ENCODE measurements around the gene RPSA. TPM values are rescaled to one million over a fixed set of nuclear protein-coding genes. Genes with fewer than 3 reads are reported as not detected.

The RPSA gene
- total and polyA plus RNA-seq, 9 of the 15 experiments (the other 6 are each of a cell fraction or from before 2014, with no cell fraction given) = 2,290 to 4,272 (median 2,730) TPM

GRCh38 chr3:39384665-39385000 lies 21.9 kb upstream of the RPSA start (continued):
- TF ChIP-seq E2F8 (IDR thresholded peaks at IDR 0.05; ENCODE audit: low read depth, partially characterized antibody) (no peak), RBM15 (IDR thresholded peaks at IDR 0.05; ENCODE audit: insufficient read depth, low read length) (no peak), ZBTB8A (IDR thresholded peaks at IDR 0.05; ENCODE audit: partially characterized antibody) (no peak), ZBTB11 (CRISPR knock-in tag; IDR thresholded peaks at IDR 0.05) (no peak), ARNT (IDR thresholded peaks at IDR 0.05) (0 out of 4 replicates have a peak, but pooled peaks of 1 of the 2 experiments have one; percentile 47), NFIX (CRISPR knock-in tag; IDR thresholded peaks at IDR 0.05; ENCODE audit: low read depth) (no peak), DIDO1 (tag; IDR thresholded peaks at IDR 0.05; ENCODE audit: low read depth) (no peak), GTF2E2 (tag; IDR thresholded peaks at IDR 0.05) (no peak), ZHX1 (conservative IDR thresholded peaks at IDR 0.05; ENCODE audit: low read length) (no peak), ZBTB2 (IDR thresholded peaks at IDR 0.05) (no peak)
- TF ChIP-seq, protein P1, sequence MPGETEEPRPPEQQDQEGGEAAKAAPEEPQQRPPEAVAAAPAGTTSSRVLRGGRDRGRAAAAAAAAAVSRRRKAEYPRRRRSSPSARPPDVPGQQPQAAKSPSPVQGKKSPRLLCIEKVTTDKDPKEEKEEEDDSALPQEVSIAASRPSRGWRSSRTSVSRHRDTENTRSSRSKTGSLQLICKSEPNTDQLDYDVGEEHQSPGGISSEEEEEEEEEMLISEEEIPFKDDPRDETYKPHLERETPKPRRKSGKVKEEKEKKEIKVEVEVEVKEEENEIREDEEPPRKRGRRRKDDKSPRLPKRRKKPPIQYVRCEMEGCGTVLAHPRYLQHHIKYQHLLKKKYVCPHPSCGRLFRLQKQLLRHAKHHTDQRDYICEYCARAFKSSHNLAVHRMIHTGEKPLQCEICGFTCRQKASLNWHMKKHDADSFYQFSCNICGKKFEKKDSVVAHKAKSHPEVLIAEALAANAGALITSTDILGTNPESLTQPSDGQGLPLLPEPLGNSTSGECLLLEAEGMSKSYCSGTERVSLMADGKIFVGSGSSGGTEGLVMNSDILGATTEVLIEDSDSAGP (CRISPR knock-in tag; IDR thresholded peaks at IDR 0.05) = no peak
- TF ChIP-seq, protein P2, sequence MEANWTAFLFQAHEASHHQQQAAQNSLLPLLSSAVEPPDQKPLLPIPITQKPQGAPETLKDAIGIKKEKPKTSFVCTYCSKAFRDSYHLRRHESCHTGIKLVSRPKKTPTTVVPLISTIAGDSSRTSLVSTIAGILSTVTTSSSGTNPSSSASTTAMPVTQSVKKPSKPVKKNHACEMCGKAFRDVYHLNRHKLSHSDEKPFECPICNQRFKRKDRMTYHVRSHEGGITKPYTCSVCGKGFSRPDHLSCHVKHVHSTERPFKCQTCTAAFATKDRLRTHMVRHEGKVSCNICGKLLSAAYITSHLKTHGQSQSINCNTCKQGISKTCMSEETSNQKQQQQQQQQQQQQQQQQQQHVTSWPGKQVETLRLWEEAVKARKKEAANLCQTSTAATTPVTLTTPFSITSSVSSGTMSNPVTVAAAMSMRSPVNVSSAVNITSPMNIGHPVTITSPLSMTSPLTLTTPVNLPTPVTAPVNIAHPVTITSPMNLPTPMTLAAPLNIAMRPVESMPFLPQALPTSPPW (CRISPR knock-in tag; IDR thresholded peaks at IDR 0.05) = no peak
